Hematopoietic multipotent progenitor cell treated with erythropoietin and hydrocortisone succinate and interleukin-3 and kit ligand, for 17 days (in vitro differentiated cells): ENCODE results near the gene LPCAT1.
"Not testable (repeated sequence)": the region's sequence is repeated elsewhere in the genome, so short reads cannot be mapped to it uniquely, and the experiment has no call there.

Experiments
- DNase-seq: peaks from one replicate; pipeline ENCODE4 v3.0.0-alpha.2; 2015; ENCODE audit warnings: low spot score

The LPCAT1 gene

GRCh38 chr5:1523793-1524480 lies at the start of gene LPCAT1:
TSS of gene LPCAT1 (minus strand) at chr5:1523960. CDS start at chr5:1523844, 116 bp downstream.
- DNase-seq: peak; percentile 7

- not testable (repeated sequence) for DNase-seq
Measured at GRCh38 chr5:1571875-1572274, 48.1 kb upstream of the LPCAT1 start.

- DNase-seq: no peak
Measured at GRCh38 chr5:1570975-1571374, 47.2 kb upstream of the LPCAT1 start.

- no peak for DNase-seq
Measured at GRCh38 chr5:1568201-1568979, 44.6 kb upstream of the LPCAT1 start.

GRCh38 chr5:1567527-1568200 lies 43.9 kb upstream of the LPCAT1 start:
- DNase-seq: not testable (repeated sequence)

GRCh38 chr5:1565737-1566734 lies 42.3 kb upstream of the LPCAT1 start:
- DNase-seq: no peak

- DNase-seq: no peak
Measured at GRCh38 chr5:1564824-1565736, 41.3 kb upstream of the LPCAT1 start.

- DNase-seq: no peak
Measured at GRCh38 chr5:1564182-1564748, 40.5 kb upstream of the LPCAT1 start.

GRCh38 chr5:1563617-1564181 lies 39.9 kb upstream of the LPCAT1 start:
- DNase-seq: no peak

GRCh38 chr5:1563051-1563461 lies 39.3 kb upstream of the LPCAT1 start:
- DNase-seq: no peak

GRCh38 chr5:1562599-1562998 lies 38.8 kb upstream of the LPCAT1 start:
- no peak for DNase-seq

GRCh38 chr5:1561402-1561929 lies 37.7 kb upstream of the LPCAT1 start:
- no peak for DNase-seq

GRCh38 chr5:1560499-1560898 lies 36.7 kb upstream of the LPCAT1 start:
- not testable (repeated sequence) for DNase-seq

GRCh38 chr5:1558944-1559343 lies 35.2 kb upstream of the LPCAT1 start:
- no peak for DNase-seq

- DNase-seq: no peak
Measured at GRCh38 chr5:1557114-1557873, 33.5 kb upstream of the LPCAT1 start.

GRCh38 chr5:1555808-1556731 lies 32.3 kb upstream of the LPCAT1 start:
- DNase-seq: no peak

- no peak for DNase-seq
Measured at GRCh38 chr5:1555011-1555807, 31.4 kb upstream of the LPCAT1 start.
